Psoas muscle (tissue), 8 donors: ENCODE data around the gene GRIK1. TPM values are rescaled to one million over a fixed set of nuclear protein-coding genes. Genes with fewer than 3 reads are reported as not detected.

Experiments used
- ATAC-seq, 4 donors: fragments of 200-7000 bp; cut with Tn5 transposase; one replicate each; pipeline ENCODE4 v1.9.1; 2020; ENCODE audit warnings: moderate library complexity in 3 of 4, mild to moderate bottlenecking in 2 of 4
- DNase-seq, 2 donors: peaks; one replicate each; pipeline ENCODE4 v3.0.0-alpha.2; 2020
- H3K27ac ChIP-seq: fragments of 200-600 bp; one replicate; pipeline ENCODE4 v1.8.0; 2022
- H3K27me3 ChIP-seq, 3 donors: fragments of 200-600 bp in 1 of 3; one replicate each; pipeline versions ENCODE4 v1.6.1 to v1.8.0; 2013 to 2022; ENCODE audit warnings: low read length in 2 of 3, mild to moderate bottlenecking in 2 of 3, moderate library complexity in 1 of 3; ENCODE audit not compliant: insufficient read depth in 3 of 3
- H3K36me3 ChIP-seq, 2 donors: fragments of 200-600 bp in 1 of 2; one replicate each; pipeline versions ENCODE4 v1.6.1 to v1.8.0; 2013 to 2022; ENCODE audit warnings: low read depth in 1 of 2, mild to moderate bottlenecking in 1 of 2, moderate library complexity in 1 of 2; ENCODE audit not compliant: insufficient read depth in 1 of 2
- H3K4me1 ChIP-seq: fragments of 200-600 bp; one replicate; pipeline ENCODE4 v1.8.0; 2022
- H3K4me3 ChIP-seq: fragments of 200-600 bp; one replicate; pipeline ENCODE4 v1.8.0; 2022; ENCODE audit warnings: mild to moderate bottlenecking
- H3K9me3 ChIP-seq: fragments of 200-600 bp; one replicate; pipeline ENCODE4 v1.8.0; 2022
- CTCF ChIP-seq: fragments of 200-600 bp; IDR thresholded peaks from one replicate; pipeline ENCODE4 v1.8.0; 2022; ENCODE audit warnings: antibody characterized with exemption
- WGBS, 3 donors: extraction: QIAGEN DNeasy Blood & Tissue Kit; methylation state at CpG; one replicate each; pipeline versions ENCODE4 v1.1.6 to v1.1.7; 2013; 5-methylcytosine and 5-hydroxymethylcytosine counted together
- intact Hi-C, 2 donors: fragments of 100-400 bp; cut with DNase I; formaldehyde crosslinking; loops; one replicate each; pipeline versions ENCODE4 v1.11.0 to v1.14.2; 2022
- polyA plus RNA-seq, 3 donors: library from polyadenylated mRNA; stranded (reverse); fragments of 200-250 nt; gene quantifications; one replicate each; pipeline ENCODE4 v1.2.3, GENCODE V29; 2013
- total RNA-seq, 4 donors: library from RNA; stranded (reverse); fragmentation: NEBNext Ultra II Directional in 2 of 4; extraction: Animal tissue kit (Norgen Biotek cat#: 25700) in 2 of 4; gene quantifications; one replicate each; pipeline versions ENCODE4 v1.2.1 to v1.2.4, GENCODE V29; 2021 to 2023
- donor health status: healthy with polysubstance abuse.
- donor health status: DM: no; HTN: no; CAD: no; lungs with moderate emphysema.
- donor health status: Bipolar disorder and iron deficiency.
- donor health status: healthy.
- donor health status: DM: yes; HTN: yes; CAD: no.
- donor health status: DM: no; HTN: no; CAD: no.
- donor health status: DM: no; HTN: no; CAD: no.
- donor health status: DM: yes; HTN: yes; CAD: no.

The GRIK1 gene
- total and polyA plus RNA-seq, 7 donors, result 0.01 to 0.04 TPM; not detected in 5

GRCh38 chr21:29953072-29953471 is 13.3 kb upstream of the GRIK1 start:
- Histone ChIP-seq H3K4me1 (no peaks in the 10 kb centered on the region), H3K27ac (no peak overlapping the region), H3K36me3 (no peaks in the 10 kb centered on the region), H3K4me3 (no peak overlapping the region), H3K27me3 (no peaks in the 10 kb centered on the region), H3K9me3 (no peaks in the 10 kb centered on the region)
- 23 to 39% (median 33%) methylated on average over 4 of the region's 4 CpGs for WGBS, 3 donors
- DNase-seq, result no peak
- TF ChIP-seq CTCF, result no peak
- intact Hi-C loops, result no loop called here
- no peak for ATAC-seq

GRCh38 chr21:29951911-29952310 is 12.1 kb upstream of the GRIK1 start:
- TF ChIP-seq CTCF, result no peak
- Histone ChIP-seq H3K27me3 (no peaks in the 10 kb centered on the region), H3K27ac (no peak overlapping the region), H3K9me3 (no peaks in the 10 kb centered on the region), H3K4me1 (no peaks in the 10 kb centered on the region), H3K36me3 (no peaks in the 10 kb centered on the region), H3K4me3 (no peak overlapping the region)
- intact Hi-C loops, result no loop called here
- DNase-seq, result no peak
- ATAC-seq, result no peak

- DNase-seq (no peak), ATAC-seq (no peak)
- Histone ChIP-seq H3K4me3 (no peak overlapping the region), H3K9me3 (no peaks in the 10 kb centered on the region), H3K4me1 (no peaks in the 10 kb centered on the region), H3K36me3 (no peaks in the 10 kb centered on the region), H3K27ac (no peak overlapping the region), H3K27me3 (no peaks in the 10 kb centered on the region)
- 88 to 92% (median 91%) methylated on average over 1 of the region's 1 CpG for WGBS, 3 donors
- intact Hi-C loops, result no loop called here
- TF ChIP-seq CTCF, result no peak
Measured at GRCh38 chr21:29949991-29950390, 10.2 kb upstream of the GRIK1 start.

GRCh38 chr21:29947119-29947518 is 7.3 kb upstream of the GRIK1 start:
- no peaks in the 10 kb centered on the region for H3K9me3 ChIP-seq
- peaks cover 0 to under 1% (median 0%) of the 10 kb centered on the region in 3 donors for H3K27me3 ChIP-seq
- H3K27ac ChIP-seq, result no peak overlapping the region
- intact Hi-C loops, result no loop called here
- DNase-seq (no peak), ATAC-seq (no peak)
- WGBS, 3 donors, result 68 to 73% (median 72%) methylated on average over 9 of the region's 9 CpGs
- H3K4me3 ChIP-seq, result no peak overlapping the region
- H3K36me3 ChIP-seq, result no peaks in the 10 kb centered on the region
- no peak for TF ChIP-seq CTCF
- no peaks in the 10 kb centered on the region for H3K4me1 ChIP-seq

GRCh38 chr21:29943885-29944284 is 4.1 kb upstream of the GRIK1 start:
- no peak overlapping the region for H3K4me3 ChIP-seq
- no peak for TF ChIP-seq CTCF
- no peaks in the 10 kb centered on the region for H3K9me3 ChIP-seq
- H3K27ac ChIP-seq, result no peak overlapping the region
- intact Hi-C loops, result no loop called here
- H3K27me3 ChIP-seq, result peaks cover 0 to 27% (median 7%) of the 10 kb centered on the region in 3 donors
- WGBS, 3 donors, result 64 to 78% (median 73%) methylated on average over 4 of the region's 4 CpGs
- no peaks in the 10 kb centered on the region for H3K36me3 ChIP-seq
- DNase-seq (no peak), ATAC-seq (no peak)
- H3K4me1 ChIP-seq, result no peaks in the 10 kb centered on the region
